Measurements from ENCODE around the gene APOBEC3B. TPM values are rescaled to one million over a fixed set of nuclear protein-coding genes. Genes with fewer than 3 reads are reported as not detected.
"Not testable (repeated sequence)": the region's sequence is repeated elsewhere in the genome, so short reads cannot be mapped to it uniquely, and the experiment has no call there.

The APOBEC3B gene
- total and polyA plus RNA-seq, 2 experiments from 2014 or later, result 2.2 to 11.0 TPM

GRCh38 chr22:39039306-39040126, 57.4 kb downstream of the APOBEC3B start:
- Histone ChIP-seq H4K20me1 (ENCODE audit: insufficient read depth, poor library complexity, severe bottlenecking) (no peaks in the 10 kb centered on the region), H3K36me3 (replicated peaks; ENCODE audit: insufficient read depth, low read depth) (no peaks in the 10 kb centered on the region), H3K4me3 (no peak overlapping the region), H2AFZ (peak overlapping the region; percentile 49), H3K9me3 (ENCODE audit: low read depth) (no peaks in the 10 kb centered on the region), H3K27me3 (no peaks in the 10 kb centered on the region), H3K27ac (peak overlapping the region; percentile 43), H3K79me2 (peaks cover 13% of the 10 kb centered on the region), H3K9me2 (replicated peaks; ENCODE audit: insufficient read depth) (no peaks in the 10 kb centered on the region), H3K4me1 (ENCODE audit: insufficient read depth) (peaks cover 11% of the 10 kb centered on the region), H3K4me2 (peak overlapping the region; percentile 93)
- TF ChIP-seq EZH2phosphoT487 (IDR thresholded peaks at IDR 0.05; ENCODE audit: low read depth, severe bottlenecking, unreplicated experiment) (no peak), CTCF (IDR thresholded peaks at IDR 0.05; ENCODE audit: poor library complexity) (no peak), EZH2 (IDR thresholded peaks at IDR 0.05; ENCODE audit: borderline replicate concordance) (no peak)
- WGBS (ENCODE audit: low lambda C conversion rate, missing lambda C conversion rate), result 86% methylated on average over 19 of the region's 19 CpGs
- DNase-seq (ENCODE audit: low spot score), result no peak

- WGBS (ENCODE audit: low lambda C conversion rate, missing lambda C conversion rate), result 20% methylated on average over 14 of the region's 14 CpGs
- H3K4me3 ChIP-seq; H3K36me3 ChIP-seq (replicated peaks; ENCODE audit: insufficient read depth, low read depth); H3K27me3 ChIP-seq; H4K20me1 ChIP-seq (ENCODE audit: insufficient read depth, poor library complexity, severe bottlenecking); DNase-seq (ENCODE audit: low spot score); H3K9me3 ChIP-seq (ENCODE audit: low read depth); H3K9me2 ChIP-seq (replicated peaks; ENCODE audit: insufficient read depth): not testable (repeated sequence)
- Histone ChIP-seq H3K4me2 (peak overlapping the region; percentile 93), H3K4me1 (ENCODE audit: insufficient read depth) (peaks cover 11% of the 10 kb centered on the region), H3K79me2 (peaks cover 13% of the 10 kb centered on the region), H2AFZ (peak overlapping the region; percentile 49), H3K27ac (peak overlapping the region; percentile 43)
These were observed 58.0 kb downstream of the APOBEC3B start for GRCh38 chr22:39040155-39040537.

- H3K4me3 ChIP-seq, result peak within 1 kb of the TSS; percentile 74
These were observed 58.6 kb downstream of the APOBEC3B start, which contains the start of gene APOBEC3F for GRCh38 chr22:39040538-39041296. Gene APOBEC3F, plus strand, starts transcription at chr22:39040864. Its CDS starts 97 bp downstream, at chr22:39040961.

GRCh38 chr22:39041908-39042307, 59.8 kb downstream of the APOBEC3B start:
- Histone ChIP-seq H2AFZ (no peak overlapping the region), H3K27ac (no peak overlapping the region), H3K79me2 (peaks cover 13% of the 10 kb centered on the region), H3K36me3 (replicated peaks; ENCODE audit: insufficient read depth, low read depth) (no peaks in the 10 kb centered on the region), H3K9me2 (replicated peaks; ENCODE audit: insufficient read depth) (no peaks in the 10 kb centered on the region), H3K4me1 (ENCODE audit: insufficient read depth) (peaks cover 11% of the 10 kb centered on the region), H3K9me3 (ENCODE audit: low read depth) (no peaks in the 10 kb centered on the region), H3K4me3 (no peak overlapping the region), H3K4me2 (peak overlapping the region; percentile 93), H3K27me3 (no peaks in the 10 kb centered on the region), H4K20me1 (ENCODE audit: insufficient read depth, poor library complexity, severe bottlenecking) (no peaks in the 10 kb centered on the region)
- 96% methylated on average over 7 of the region's 7 CpGs for WGBS (ENCODE audit: low lambda C conversion rate, missing lambda C conversion rate)
- TF ChIP-seq EZH2phosphoT487 (IDR thresholded peaks at IDR 0.05; ENCODE audit: low read depth, severe bottlenecking, unreplicated experiment), result no peak
- TF ChIP-seq CTCF (IDR thresholded peaks at IDR 0.05; ENCODE audit: poor library complexity), result no peak
- no peak for TF ChIP-seq EZH2 (IDR thresholded peaks at IDR 0.05; ENCODE audit: borderline replicate concordance)
- no peak for DNase-seq (ENCODE audit: low spot score)

More at GRCh38 chr22:39040538-39041296, 58.6 kb downstream of the APOBEC3B start, which contains the start of gene APOBEC3F:
- H2AFZ ChIP-seq, result peak within 1 kb of the TSS; percentile 92
- not testable (repeated sequence) for H3K27me3 ChIP-seq; H3K36me3 ChIP-seq (replicated peaks; ENCODE audit: insufficient read depth, low read depth); H3K9me3 ChIP-seq (ENCODE audit: low read depth); H4K20me1 ChIP-seq (ENCODE audit: insufficient read depth, poor library complexity, severe bottlenecking); H3K9me2 ChIP-seq (replicated peaks; ENCODE audit: insufficient read depth)
- peaks cover 13% of the 10 kb centered on the region for H3K79me2 ChIP-seq
- 4% methylated on average over 19 of the region's 21 CpGs for WGBS (ENCODE audit: low lambda C conversion rate, missing lambda C conversion rate)
- peak; percentile 55 for DNase-seq (ENCODE audit: low spot score)
- peak within 1 kb of the TSS; percentile 96 for H3K27ac ChIP-seq
- H3K4me1 ChIP-seq (ENCODE audit: insufficient read depth), result peaks cover 11% of the 10 kb centered on the region
- H3K4me2 ChIP-seq, result peak within 1 kb of the TSS; percentile 93

Other genes starting within 250 kb of the APOBEC3B start
- 52.4 and 56.1 TPM in 2 replicates for gene SUN2, start 226.3 kb upstream of the APOBEC3B start, total RNA-seq
- gene SUN2, start 226.3 kb upstream of the APOBEC3B start, polyA plus RNA-seq, result 55.9 and 70.8 TPM in 2 replicates
- 11.9 and 15.5 TPM in 2 replicates for gene DNAL4, start 188.2 kb upstream of the APOBEC3B start, total RNA-seq
- gene DNAL4, start 188.2 kb upstream of the APOBEC3B start, polyA plus RNA-seq, result 19.3 and 21.5 TPM in 2 replicates
- 3.1 and 3.8 TPM in 2 replicates for gene NPTXR, start 138.3 kb upstream of the APOBEC3B start, total RNA-seq
- gene NPTXR, start 138.3 kb upstream of the APOBEC3B start, polyA plus RNA-seq, result 3.3 TPM in 2 replicates
- 30.7 and 42.9 TPM in 2 replicates for gene CBX6, start 110.1 kb upstream of the APOBEC3B start, total RNA-seq
- 40.6 and 45.4 TPM in 2 replicates for gene CBX6, start 110.1 kb upstream of the APOBEC3B start, polyA plus RNA-seq
- not detected in 2 replicates for gene APOBEC3A, start 24.7 kb upstream of the APOBEC3B start, total RNA-seq
- not detected in 2 replicates for gene APOBEC3A, start 24.7 kb upstream of the APOBEC3B start, polyA plus RNA-seq
- gene APOBEC3C, start 31.9 kb downstream of the APOBEC3B start, total RNA-seq, result 7.4 and 8.0 TPM in 2 replicates
- 36.8 and 56.7 TPM in 2 replicates for gene APOBEC3C, start 31.9 kb downstream of the APOBEC3B start, polyA plus RNA-seq
- 1.4 and 1.5 TPM in 2 replicates for gene APOBEC3D, start 38.8 kb downstream of the APOBEC3B start, total RNA-seq
- gene APOBEC3D, start 38.8 kb downstream of the APOBEC3B start, polyA plus RNA-seq, result 1.4 and 1.5 TPM in 2 replicates
- gene APOBEC3F, start 58.5 kb downstream of the APOBEC3B start, total RNA-seq, result 1.2 and 4.7 TPM in 2 replicates
- gene APOBEC3F, start 58.5 kb downstream of the APOBEC3B start, polyA plus RNA-seq, result 8.8 and 10.0 TPM in 2 replicates
- 4.6 and 4.8 TPM in 2 replicates for gene APOBEC3G, start 94.9 kb downstream of the APOBEC3B start, total RNA-seq
- gene APOBEC3G, start 94.9 kb downstream of the APOBEC3B start, polyA plus RNA-seq, result 1.2 and 1.3 TPM in 2 replicates
- not detected in 2 replicates for gene APOBEC3H, start 114.9 kb downstream of the APOBEC3B start, total RNA-seq
- gene APOBEC3H, start 114.9 kb downstream of the APOBEC3B start, polyA plus RNA-seq, result not detected in 2 replicates
- 3.2 and 9.6 TPM in 2 replicates for gene CBX7, start 170.3 kb downstream of the APOBEC3B start, total RNA-seq
- gene CBX7, start 170.3 kb downstream of the APOBEC3B start, polyA plus RNA-seq, result 4.2 and 9.5 TPM in 2 replicates